A673 (cell line): ENCODE measurements around the gene GPR22. TPM values are rescaled to one million over a fixed set of nuclear protein-coding genes. Genes with fewer than 3 reads are reported as not detected.
A peak's percentile ranks its signal among the peaks of the same experiment; 100 is the strongest.

Experiments
- BruUV-seq: library from RNA; stranded (reverse); fragments of 400-500 nt; replicated peaks from 2 replicates; lab custom pipeline; 2021; lab: Mats Ljungman, UMichigan
- CTCF ChIA-PET: fragments of 300-600 bp; sonication (Branson Sonifier 250); formaldehyde crosslinking; loops from one replicate; lab custom pipeline; 2022; ENCODE audit warnings: antibody characterized with exemption; lab: Charles Lee
- POLR2A ChIA-PET: fragments of 300-600 bp; sonication (Branson Sonifier 250); formaldehyde crosslinking; loops from one replicate; lab custom pipeline; 2022; ENCODE audit warnings: antibody characterized with exemption; ENCODE audit not compliant: low non-redundant PET; lab: Charles Lee
- DNase-seq: peaks from one replicate; pipeline ENCODE4 v3.0.0-alpha.2; 2015; ENCODE audit warnings: low spot score
- H3K27ac ChIP-seq: fragments of 200-600 bp; sonication (generic); 2 replicates; pipeline ENCODE4 v1.5.1; 2016; ENCODE audit warnings: mixed run types, low read depth, mild to moderate bottlenecking, mixed read lengths, antibody characterized with exemption, low read length; ENCODE audit not compliant: poor library complexity, severe bottlenecking
- H3K27me3 ChIP-seq: fragments of 200-600 bp; sonication (generic); replicated peaks from 2 replicates; pipeline ENCODE4 v1.6.1; 2017; ENCODE audit warnings: mixed run types, low read depth, mild to moderate bottlenecking, mixed read lengths, antibody characterized with exemption, low read length; ENCODE audit not compliant: insufficient read depth, poor library complexity
- H3K36me3 ChIP-seq: fragments of 200-600 bp; sonication (generic); 2 replicates; pipeline ENCODE4 v1.6.1; 2016; ENCODE audit warnings: mixed run types, mild to moderate bottlenecking, mixed read lengths, antibody characterized with exemption, low read length; ENCODE audit not compliant: insufficient read depth, poor library complexity, severe bottlenecking
- H3K4me1 ChIP-seq: fragments of 200-600 bp; sonication (generic); 2 replicates; pipeline ENCODE4 v1.6.1; 2017; ENCODE audit warnings: mixed run types, mild to moderate bottlenecking, mixed read lengths, antibody characterized with exemption, low read length; ENCODE audit not compliant: insufficient read depth, poor library complexity, severe bottlenecking
- H3K4me3 ChIP-seq: fragments of 200-600 bp; sonication (generic); 2 replicates; pipeline ENCODE4 v1.5.1; 2016; ENCODE audit warnings: low read depth, mixed run types, mild to moderate bottlenecking, mixed read lengths, low read length; ENCODE audit not compliant: poor library complexity, severe bottlenecking
- H3K9me3 ChIP-seq: fragments of 200-600 bp; sonication (generic); 2 replicates; pipeline ENCODE4 v1.6.1; 2016; ENCODE audit warnings: mixed run types, low read depth, mild to moderate bottlenecking, mixed read lengths, antibody characterized with exemption, low read length; ENCODE audit not compliant: poor library complexity, severe bottlenecking
- CTCF ChIP-seq: fragments of 300-800, 200-600 bp; sonication (generic); conservative IDR thresholded peaks from 2 replicates; pipeline ENCODE4 v1.5.1; 2017; ENCODE audit warnings: low read depth, mild to moderate bottlenecking, antibody characterized with exemption, low read length, moderate library complexity, mixed read lengths
- EZH2 ChIP-seq: fragments of 200-600 bp; sonication (generic); IDR thresholded peaks from 2 replicates; pipeline ENCODE4 v1.6.1; 2017; ENCODE audit warnings: borderline replicate concordance, low read depth, mild to moderate bottlenecking, mixed read lengths, antibody characterized with exemption, low read length; ENCODE audit not compliant: poor library complexity, severe bottlenecking
- intact Hi-C: fragments of 100-400 bp; cut with micrococcal nuclease; formaldehyde crosslinking; loops from one replicate; pipeline ENCODE4 v1.10.0; 2022; ENCODE audit not compliant: unreplicated experiment
- total RNA-seq: library from RNA; stranded (reverse); gene quantifications from 2 replicates; pipeline ENCODE4 v1.2.3, GENCODE V29; 2021

The GPR22 gene
- total RNA-seq, 1 experiment from 2014 or later = not detected

- BruUV-seq = no TSS peak
- POLR2A ChIA-PET = no interaction called here
- no peak overlapping the region for H3K4me3 ChIP-seq
- H3K36me3 ChIP-seq = no peaks in the 10 kb centered on the region
- H3K27me3 ChIP-seq = no peaks in the 10 kb centered on the region
- CTCF ChIA-PET = no interaction called here
- H3K27ac ChIP-seq = no peak overlapping the region
- no peaks in the 10 kb centered on the region for H3K4me1 ChIP-seq
- TF ChIP-seq CTCF = no peak
- no peak for TF ChIP-seq EZH2
- H3K9me3 ChIP-seq = no peaks in the 10 kb centered on the region
- intact Hi-C loops = no loop called here
- no peak for DNase-seq
Observed at GRCh38 chr7:107446531-107446930, 23.3 kb upstream of the GPR22 start.

- TF ChIP-seq CTCF (no peak), EZH2 (no peak)
- no peaks in the 10 kb centered on the region for H3K9me3 ChIP-seq
- intact Hi-C loops = no loop called here
- H3K27ac ChIP-seq = no peak overlapping the region
- BruUV-seq = no TSS peak
- no peak overlapping the region for H3K4me3 ChIP-seq
- POLR2A ChIA-PET = no interaction called here
- H3K36me3 ChIP-seq = no peaks in the 10 kb centered on the region
- CTCF ChIA-PET = no interaction called here
- no peaks in the 10 kb centered on the region for H3K27me3 ChIP-seq
- DNase-seq = no peak
- no peaks in the 10 kb centered on the region for H3K4me1 ChIP-seq
Observed at GRCh38 chr7:107446988-107447387, 22.9 kb upstream of the GPR22 start.

GRCh38 chr7:107450970-107451369, 18.9 kb upstream of the GPR22 start:
- intact Hi-C loops = no loop called here

More at GRCh38 chr7:107450970-107451369, 18.9 kb upstream of the GPR22 start:
- BruUV-seq = no TSS peak
- CTCF ChIA-PET = no interaction called here
- H3K27me3 ChIP-seq = no peaks in the 10 kb centered on the region
- POLR2A ChIA-PET = no interaction called here
- no peaks in the 10 kb centered on the region for H3K36me3 ChIP-seq
- TF ChIP-seq EZH2 = no peak
- no peak for TF ChIP-seq CTCF
- H3K27ac ChIP-seq = no peak overlapping the region
- H3K9me3 ChIP-seq = no peaks in the 10 kb centered on the region
- H3K4me3 ChIP-seq = no peak overlapping the region
- no peaks in the 10 kb centered on the region for H3K4me1 ChIP-seq
- DNase-seq = peak; percentile 3
